AG09309 (cell line): ENCODE results near the gene NDUFAF8.

Experiments used
- DNase-seq: peaks from one replicate; pipeline ENCODE4 v3.0.0-alpha.2; 2010; ENCODE audit warnings: low read depth
- H3K4me3 ChIP-seq: 2 replicates; pipeline ENCODE4 v1.5.1; 2011; ENCODE audit warnings: mild to moderate bottlenecking, low read depth, low read length, moderate library complexity; ENCODE audit not compliant: control insufficient read depth
- TF ChIP-seq, protein P1 (sequence below): IDR thresholded peaks from 2 replicates; pipeline ENCODE4 v1.5.1; 2011; ENCODE audit warnings: mild to moderate bottlenecking, low read depth, low read length, inconsistent platforms; ENCODE audit not compliant: insufficient read depth, control insufficient read depth; ENCODE audit errors: missing control alignments

The NDUFAF8 gene

DNA sequence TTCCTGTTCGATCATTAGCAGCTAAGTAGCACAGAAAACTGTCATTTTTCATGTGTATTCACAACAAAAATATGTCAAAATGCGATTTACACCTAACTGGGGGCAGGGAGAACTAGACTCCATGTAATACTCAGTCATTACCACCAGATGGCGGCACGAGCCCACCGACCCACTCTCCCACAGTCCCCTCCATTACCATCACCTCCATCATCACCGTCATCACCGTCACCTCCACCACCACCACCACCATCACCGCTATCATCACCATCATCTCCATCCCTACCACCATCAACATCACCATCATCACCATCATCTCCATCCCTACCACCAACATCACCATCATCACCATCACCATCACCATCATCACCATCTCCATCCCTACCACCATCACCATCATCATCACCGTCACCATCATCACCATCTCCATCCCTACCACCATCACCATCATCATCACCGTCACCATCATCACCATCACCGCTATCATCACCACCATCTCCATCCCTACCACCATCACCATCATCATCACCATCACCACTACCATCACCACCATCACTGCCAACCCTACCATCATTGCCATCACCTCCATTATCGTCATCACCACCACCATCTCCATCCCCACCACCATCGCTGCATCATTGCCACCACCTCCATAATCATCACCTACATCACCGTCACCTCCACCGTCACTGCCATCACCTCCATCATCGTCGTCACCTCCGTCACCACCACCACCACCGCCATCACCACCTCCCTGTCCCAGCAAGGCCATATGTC, 14.4 kb downstream of the NDUFAF8 start:
- DNase-seq, result no peak
- H3K4me3 ChIP-seq, result no peak overlapping the region
- TF ChIP-seq, protein P1, sequence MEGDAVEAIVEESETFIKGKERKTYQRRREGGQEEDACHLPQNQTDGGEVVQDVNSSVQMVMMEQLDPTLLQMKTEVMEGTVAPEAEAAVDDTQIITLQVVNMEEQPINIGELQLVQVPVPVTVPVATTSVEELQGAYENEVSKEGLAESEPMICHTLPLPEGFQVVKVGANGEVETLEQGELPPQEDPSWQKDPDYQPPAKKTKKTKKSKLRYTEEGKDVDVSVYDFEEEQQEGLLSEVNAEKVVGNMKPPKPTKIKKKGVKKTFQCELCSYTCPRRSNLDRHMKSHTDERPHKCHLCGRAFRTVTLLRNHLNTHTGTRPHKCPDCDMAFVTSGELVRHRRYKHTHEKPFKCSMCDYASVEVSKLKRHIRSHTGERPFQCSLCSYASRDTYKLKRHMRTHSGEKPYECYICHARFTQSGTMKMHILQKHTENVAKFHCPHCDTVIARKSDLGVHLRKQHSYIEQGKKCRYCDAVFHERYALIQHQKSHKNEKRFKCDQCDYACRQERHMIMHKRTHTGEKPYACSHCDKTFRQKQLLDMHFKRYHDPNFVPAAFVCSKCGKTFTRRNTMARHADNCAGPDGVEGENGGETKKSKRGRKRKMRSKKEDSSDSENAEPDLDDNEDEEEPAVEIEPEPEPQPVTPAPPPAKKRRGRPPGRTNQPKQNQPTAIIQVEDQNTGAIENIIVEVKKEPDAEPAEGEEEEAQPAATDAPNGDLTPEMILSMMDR, result peak; percentile 70

GRCh38 chr17:81254955-81255717, 16.0 kb downstream of the NDUFAF8 start:
- H3K4me3 ChIP-seq, result no peak overlapping the region
- TF ChIP-seq, protein P1, result peak; percentile 49
- DNase-seq, result no peak

GRCh38 chr17:81256616-81257015, 17.5 kb downstream of the NDUFAF8 start:
- DNase-seq, result peak; percentile 11
- TF ChIP-seq, protein P1, result no peak
- H3K4me3 ChIP-seq, result no peak overlapping the region

GRCh38 chr17:81257533-81257932, 18.4 kb downstream of the NDUFAF8 start:
- DNase-seq, result no peak
- H3K4me3 ChIP-seq, result no peak overlapping the region
- TF ChIP-seq, protein P1, result no peak

GRCh38 chr17:81258292-81258691, 19.2 kb downstream of the NDUFAF8 start:
- TF ChIP-seq, protein P1, result no peak
- no peak overlapping the region for H3K4me3 ChIP-seq
- no peak for DNase-seq

DNA sequence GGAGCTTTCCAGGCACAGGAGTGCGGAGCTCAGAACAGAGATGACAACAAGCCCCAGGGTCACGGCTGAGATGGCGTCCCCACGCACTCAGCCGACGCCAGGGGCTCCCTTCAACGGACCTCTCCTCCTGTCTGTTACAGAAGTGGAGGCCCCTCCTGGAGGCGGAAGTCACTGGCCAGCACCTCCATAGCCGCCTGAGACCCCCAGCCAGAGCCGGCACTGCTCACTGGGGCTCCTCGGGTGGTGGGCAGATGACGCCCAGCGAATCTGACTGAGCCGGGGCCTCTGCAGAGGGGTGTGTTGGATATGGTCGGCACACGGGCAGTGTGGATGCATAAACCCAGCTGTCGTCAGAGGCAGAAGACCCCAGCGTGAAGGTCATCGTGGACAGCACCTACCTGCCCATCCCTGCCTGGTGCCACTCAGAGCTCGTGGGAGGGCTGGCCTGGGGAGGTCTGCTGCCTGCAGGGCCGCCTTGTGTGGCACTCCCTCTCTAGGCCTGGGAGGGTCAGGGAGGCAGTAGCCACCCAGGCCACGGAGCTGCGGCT, 20.0 kb downstream of the NDUFAF8 start:
- TF ChIP-seq, protein P1, result no peak
- no peak overlapping the region for H3K4me3 ChIP-seq
- DNase-seq, result no peak
